PC-9 (cell line): ENCODE measurements around the gene CRAT. TPM values are rescaled to one million over a fixed set of nuclear protein-coding genes. Genes with fewer than 3 reads are reported as not detected.
A peak's percentile ranks its signal among the peaks of the same experiment; 100 is the strongest.

Experiments
- BruUV-seq: library from RNA; stranded (reverse); fragments of 400-500 nt; replicated peaks from 2 replicates; lab custom pipeline; 2021; lab: Mats Ljungman, UMichigan
- CTCF ChIA-PET: fragments of 300-600 bp; sonication (Branson Sonifier 250); formaldehyde crosslinking; loops from one replicate; lab custom pipeline; 2022; ENCODE audit warnings: antibody characterized with exemption; lab: Charles Lee
- POLR2A ChIA-PET: fragments of 300-600 bp; sonication (Branson Sonifier 250); formaldehyde crosslinking; loops from one replicate; lab custom pipeline; 2022; ENCODE audit warnings: antibody characterized with exemption; ENCODE audit not compliant: unreplicated experiment; lab: Charles Lee
- DNase-seq, 2 experiments: peaks; one replicate each; pipeline versions ENCODE4 v3.0.0 to v3.0.0-alpha.2; 2015 to 2022; ENCODE audit warnings: mixed read lengths in 1 of 2
- H2AFZ ChIP-seq: fragments of 200-600 bp; sonication (generic); 2 replicates; pipeline ENCODE4 v1.8.1; 2017; ENCODE audit warnings: antibody characterized with exemption
- H3F3A ChIP-seq: fragments of 200-600 bp; sonication (generic); 2 replicates; pipeline ENCODE4 v1.8.1; 2017; ENCODE audit warnings: antibody characterized with exemption, mild to moderate bottlenecking, low read depth; ENCODE audit not compliant: insufficient read depth
- H3K27ac ChIP-seq: fragments of 200-600 bp; sonication (generic); 2 replicates; pipeline ENCODE4 v1.6.1; 2016; ENCODE audit warnings: mixed run types
- H3K27me3 ChIP-seq: fragments of 200-600 bp; sonication (generic); 2 replicates; pipeline ENCODE4 v1.6.1; 2016; ENCODE audit warnings: low read depth, mixed run types; ENCODE audit not compliant: insufficient read depth
- H3K36me3 ChIP-seq: fragments of 200-600 bp; sonication (generic); 2 replicates; pipeline ENCODE4 v1.6.1; 2016; ENCODE audit warnings: low read depth, mixed run types
- H3K4me1 ChIP-seq: fragments of 200-600 bp; sonication (generic); replicated peaks from 2 replicates; pipeline ENCODE4 v1.6.1; 2016; ENCODE audit warnings: mixed run types; ENCODE audit not compliant: insufficient read depth
- H3K4me2 ChIP-seq: fragments of 200-600 bp; sonication (generic); 2 replicates; pipeline ENCODE4 v1.6.1; 2017; ENCODE audit warnings: mixed run types
- H3K4me3 ChIP-seq: fragments of 200-600 bp; sonication (generic); 2 replicates; pipeline ENCODE4 v1.6.1; 2016; ENCODE audit warnings: mixed run types
- H3K79me2 ChIP-seq: fragments of 200-600 bp; sonication (generic); 2 replicates; pipeline ENCODE4 v1.6.1; 2017; ENCODE audit warnings: low read depth, mixed run types
- H3K9me2 ChIP-seq: fragments of 200-600 bp; sonication (generic); 2 replicates; pipeline ENCODE4 v1.8.1; 2017; ENCODE audit warnings: mild to moderate bottlenecking; ENCODE audit not compliant: insufficient read depth
- H3K9me3 ChIP-seq: fragments of 200-600 bp; sonication (generic); 2 replicates; pipeline ENCODE4 v1.8.1; 2016; ENCODE audit warnings: low read depth; ENCODE audit not compliant: insufficient read depth
- H4K20me1 ChIP-seq: fragments of 200-600 bp; sonication (generic); 2 replicates; pipeline ENCODE4 v1.8.1; 2017; ENCODE audit not compliant: insufficient read depth
- EZH2 ChIP-seq: fragments of 200-600 bp; sonication (generic); IDR thresholded peaks from 2 replicates; pipeline ENCODE4 v1.8.0; 2017; ENCODE audit warnings: antibody characterized with exemption, low read depth
- intact Hi-C: fragments of 100-400 bp; cut with micrococcal nuclease; formaldehyde crosslinking; loops from one replicate; pipeline ENCODE4 v1.10.0; 2022; ENCODE audit not compliant: unreplicated experiment
- total RNA-seq: library from RNA; stranded (reverse); gene quantifications from 2 replicates; pipeline ENCODE4 v1.2.3, GENCODE V29; 2021
- TF ChIP-seq, protein P1 (sequence below): fragments of 200-600 bp; sonication (generic); conservative IDR thresholded peaks from 2 replicates; pipeline ENCODE4 v1.6.1; 2017; ENCODE audit warnings: mixed run types, antibody characterized with exemption, mild to moderate bottlenecking, moderate library complexity

CRAT gene
- total RNA-seq, 1 experiment from 2014 or later, result 40.3 TPM

DNA sequence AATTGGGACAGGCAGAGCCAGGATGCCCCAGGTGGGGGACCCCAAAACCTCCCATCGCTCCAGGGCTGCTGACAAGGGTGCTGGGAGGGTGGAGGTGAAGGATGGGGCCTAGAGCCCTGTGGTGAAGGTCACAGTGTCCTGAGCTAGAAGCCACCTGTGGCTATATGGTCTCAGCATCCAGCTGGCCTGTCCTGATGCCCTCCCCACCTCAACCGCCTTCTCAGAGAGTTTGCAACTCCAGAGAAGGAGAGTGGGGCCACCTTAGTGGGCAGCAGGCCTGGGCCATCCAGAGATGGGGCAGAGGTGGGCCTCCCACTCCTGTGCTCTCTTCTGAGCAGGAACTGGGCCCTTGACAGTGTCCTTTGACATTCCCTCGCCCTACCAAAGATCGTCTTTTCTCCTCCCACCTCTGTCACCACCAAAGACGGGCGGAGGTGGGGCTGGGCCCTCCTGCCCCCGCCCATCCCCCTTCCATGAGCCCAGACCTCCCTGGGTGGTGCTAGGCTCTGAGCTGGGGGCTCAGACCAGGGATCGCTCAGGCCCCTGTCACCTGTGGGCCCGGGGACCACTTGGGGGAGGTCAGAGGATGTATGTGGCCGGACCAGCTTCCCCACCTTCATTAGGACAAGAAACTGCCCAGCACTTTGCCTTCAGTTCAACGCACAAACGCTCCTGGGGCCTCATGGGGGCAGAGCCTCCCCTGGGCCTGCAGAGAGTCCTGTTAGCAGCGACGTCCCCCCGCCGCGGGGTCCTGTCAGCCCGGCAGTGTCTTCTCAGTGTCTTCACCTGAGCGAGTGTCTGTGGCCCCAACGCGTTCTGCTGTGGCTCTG, 39.7 kb downstream of the CRAT start:
- H2AFZ ChIP-seq, result no peak overlapping the region
- H3K79me2 ChIP-seq, result no peaks in the 10 kb centered on the region
- no peak overlapping the region for H3K4me3 ChIP-seq
- H3K36me3 ChIP-seq, result no peaks in the 10 kb centered on the region
- DNase-seq, result peak in 1 of 2 experiments; percentile 15
- H3F3A ChIP-seq, result peaks cover 9% of the 10 kb centered on the region; the same call in 1 of the 2 replicates
- TF ChIP-seq, protein P1, sequence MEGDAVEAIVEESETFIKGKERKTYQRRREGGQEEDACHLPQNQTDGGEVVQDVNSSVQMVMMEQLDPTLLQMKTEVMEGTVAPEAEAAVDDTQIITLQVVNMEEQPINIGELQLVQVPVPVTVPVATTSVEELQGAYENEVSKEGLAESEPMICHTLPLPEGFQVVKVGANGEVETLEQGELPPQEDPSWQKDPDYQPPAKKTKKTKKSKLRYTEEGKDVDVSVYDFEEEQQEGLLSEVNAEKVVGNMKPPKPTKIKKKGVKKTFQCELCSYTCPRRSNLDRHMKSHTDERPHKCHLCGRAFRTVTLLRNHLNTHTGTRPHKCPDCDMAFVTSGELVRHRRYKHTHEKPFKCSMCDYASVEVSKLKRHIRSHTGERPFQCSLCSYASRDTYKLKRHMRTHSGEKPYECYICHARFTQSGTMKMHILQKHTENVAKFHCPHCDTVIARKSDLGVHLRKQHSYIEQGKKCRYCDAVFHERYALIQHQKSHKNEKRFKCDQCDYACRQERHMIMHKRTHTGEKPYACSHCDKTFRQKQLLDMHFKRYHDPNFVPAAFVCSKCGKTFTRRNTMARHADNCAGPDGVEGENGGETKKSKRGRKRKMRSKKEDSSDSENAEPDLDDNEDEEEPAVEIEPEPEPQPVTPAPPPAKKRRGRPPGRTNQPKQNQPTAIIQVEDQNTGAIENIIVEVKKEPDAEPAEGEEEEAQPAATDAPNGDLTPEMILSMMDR, result no peak
- no peak for TF ChIP-seq EZH2
- ChIA-PET POLR2A (no interaction called here), CTCF (no interaction called here)
- no peaks in the 10 kb centered on the region for H3K4me1 ChIP-seq
- BruUV-seq, result no TSS peak
- intact Hi-C loops, result no loop called here
- H3K27me3 ChIP-seq, result no peaks in the 10 kb centered on the region
- no peaks in the 10 kb centered on the region for H3K9me2 ChIP-seq
- no peaks in the 10 kb centered on the region; the same call in 1 of the 2 replicates for H4K20me1 ChIP-seq
- no peak overlapping the region for H3K4me2 ChIP-seq
- H3K9me3 ChIP-seq, result no peaks in the 10 kb centered on the region
- H3K27ac ChIP-seq, result no peak overlapping the region

DNA sequence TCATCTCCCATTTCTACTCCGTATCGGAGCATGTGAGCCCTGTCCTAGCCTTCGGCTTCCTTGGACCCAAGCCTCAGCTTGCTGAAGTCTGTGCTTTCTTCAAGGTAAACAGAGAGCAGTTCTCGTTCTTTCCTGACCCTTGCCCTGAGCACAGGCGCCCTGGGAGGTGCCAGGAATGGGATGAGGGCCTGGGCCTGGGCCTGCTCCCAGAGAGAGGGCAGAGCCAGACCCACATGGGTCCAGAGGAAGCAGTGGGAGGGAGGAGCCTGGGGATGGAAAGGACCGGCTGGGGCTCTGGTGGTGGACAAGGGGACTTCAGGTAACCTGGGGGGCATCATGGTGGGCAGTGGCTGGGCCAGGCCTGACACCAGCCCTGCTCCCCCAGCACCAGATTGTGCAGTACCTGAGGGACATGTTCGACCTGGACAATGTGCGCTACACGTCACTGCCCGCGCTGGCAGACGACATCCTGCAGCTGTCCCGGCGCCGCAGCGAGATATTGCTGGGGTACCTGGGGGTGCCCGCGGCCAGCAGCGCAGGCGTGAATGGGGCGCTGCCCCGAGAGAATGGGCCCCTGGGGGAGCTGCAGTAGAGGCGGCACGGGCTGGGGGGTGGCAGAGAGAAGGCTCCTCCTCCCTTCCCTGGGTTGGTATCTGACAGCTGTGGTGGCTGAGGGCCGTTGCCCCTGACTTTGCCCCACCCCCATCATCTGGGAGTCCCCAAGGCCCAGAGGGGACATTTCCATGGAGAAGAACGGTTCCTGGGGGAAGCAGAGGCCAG, 40.5 kb downstream of the CRAT start:
- intact Hi-C loops, result no loop called here
- Histone ChIP-seq H3F3A (peaks cover 9% of the 10 kb centered on the region; the same call in 1 of the 2 replicates), H3K4me3 (no peak overlapping the region), H3K4me2 (no peak overlapping the region), H2AFZ (no peak overlapping the region), H3K4me1 (no peaks in the 10 kb centered on the region), H3K79me2 (no peaks in the 10 kb centered on the region), H3K9me3 (no peaks in the 10 kb centered on the region), H4K20me1 (no peaks in the 10 kb centered on the region; the same call in 1 of the 2 replicates), H3K9me2 (no peaks in the 10 kb centered on the region), H3K27ac (no peak overlapping the region), H3K27me3 (no peaks in the 10 kb centered on the region), H3K36me3 (no peaks in the 10 kb centered on the region)
- ChIA-PET POLR2A (no interaction called here), CTCF (no interaction called here)
- TF ChIP-seq, protein P1, result no peak
- TF ChIP-seq EZH2, result no peak
- BruUV-seq, result no TSS peak
- peak in 1 of 2 experiments; percentile 23 for DNase-seq

DNA sequence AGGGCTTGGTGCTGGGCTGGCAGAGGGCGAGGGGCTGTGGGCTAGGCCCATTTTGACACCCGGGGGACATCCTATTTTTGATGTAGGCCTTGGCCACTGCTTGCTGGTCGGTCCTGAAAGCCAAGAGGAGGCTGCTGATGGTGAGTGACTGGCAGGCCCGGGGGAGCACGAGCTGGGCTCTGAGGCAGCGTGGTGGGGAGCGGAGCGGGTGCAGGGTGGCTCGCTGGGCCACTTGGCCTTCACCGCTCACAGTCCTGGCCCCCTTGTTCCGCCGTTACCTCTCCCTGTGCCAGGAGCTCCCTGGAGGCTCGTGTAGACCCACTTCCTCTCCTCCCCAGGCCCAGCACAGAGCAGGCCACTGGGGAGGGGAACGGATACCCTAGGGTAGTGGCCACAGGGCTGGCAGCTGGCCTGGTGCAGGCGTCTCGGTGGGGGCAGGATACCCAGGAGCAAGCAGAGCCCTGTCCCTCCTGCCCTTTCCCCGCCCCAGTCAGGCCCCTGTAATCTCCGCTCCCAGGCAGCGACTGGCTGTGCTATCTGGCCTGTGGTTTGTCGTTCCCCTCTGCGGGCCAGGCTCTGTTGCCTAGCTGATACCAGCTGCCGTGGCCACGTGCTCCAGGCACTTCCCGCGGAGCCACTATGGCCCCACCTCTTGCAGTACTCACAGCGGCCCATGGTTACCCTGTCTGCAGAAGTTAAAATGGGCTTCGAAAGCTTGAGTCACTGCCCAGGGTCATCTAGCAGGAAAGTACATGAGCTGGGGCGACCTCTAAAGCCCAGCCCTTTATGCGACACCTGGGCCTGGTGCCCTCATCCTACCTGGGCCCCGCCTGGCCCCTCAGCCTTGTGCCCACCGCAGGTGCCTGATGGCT, 41.4 kb downstream of the CRAT start:
- no peaks in the 10 kb centered on the region; the same call in 1 of the 2 replicates for H4K20me1 ChIP-seq
- H3K4me1 ChIP-seq, result no peaks in the 10 kb centered on the region
- H3K27ac ChIP-seq, result no peak overlapping the region
- CTCF ChIA-PET, result no interaction called here
- intact Hi-C loops, result no loop called here
- peak in 1 of 2 experiments; percentile 33 for DNase-seq
- TF ChIP-seq, protein P1, result no peak
- no peak for TF ChIP-seq EZH2
- BruUV-seq, result no TSS peak
- no peak overlapping the region for H2AFZ ChIP-seq
- no peak overlapping the region for H3K4me3 ChIP-seq
- POLR2A ChIA-PET, result no interaction called here
- H3K79me2 ChIP-seq, result no peaks in the 10 kb centered on the region
- no peaks in the 10 kb centered on the region for H3K36me3 ChIP-seq
- H3K4me2 ChIP-seq, result no peak overlapping the region
- no peaks in the 10 kb centered on the region for H3K9me2 ChIP-seq
- no peaks in the 10 kb centered on the region for H3K27me3 ChIP-seq
- peaks cover 4% of the 10 kb centered on the region; the same call in 1 of the 2 replicates for H3F3A ChIP-seq
- no peaks in the 10 kb centered on the region for H3K9me3 ChIP-seq
